NCI-H1092 treated with DMSO at 0.1 percent for 48 hours (cell line): ENCODE results near the gene ILDR1.

Experiments
- DNase-seq: peaks from one replicate; lab custom pipeline; 2025; lab: John Stamatoyannopoulos, UW

ILDR1 gene

DNA sequence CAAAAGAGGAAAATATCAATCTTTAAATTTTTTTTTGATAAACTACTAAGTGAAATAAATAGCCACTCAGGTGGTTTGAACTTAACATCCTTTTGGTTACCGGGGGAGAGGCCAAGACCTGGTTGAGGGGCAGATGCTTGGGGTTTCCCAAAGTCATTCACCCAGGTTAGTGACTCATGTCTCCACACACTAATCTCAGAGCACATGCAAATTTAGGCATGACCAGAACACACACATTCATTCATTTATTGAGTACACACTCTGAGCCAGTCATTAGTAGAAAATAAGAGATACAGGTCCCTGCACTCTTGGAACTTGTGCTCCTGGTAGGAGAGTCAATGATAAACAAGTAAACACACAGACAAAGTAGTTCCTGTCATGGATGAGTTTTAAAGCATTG, 7.3 kb downstream of the ILDR1 start:
- no peak for DNase-seq

DNA sequence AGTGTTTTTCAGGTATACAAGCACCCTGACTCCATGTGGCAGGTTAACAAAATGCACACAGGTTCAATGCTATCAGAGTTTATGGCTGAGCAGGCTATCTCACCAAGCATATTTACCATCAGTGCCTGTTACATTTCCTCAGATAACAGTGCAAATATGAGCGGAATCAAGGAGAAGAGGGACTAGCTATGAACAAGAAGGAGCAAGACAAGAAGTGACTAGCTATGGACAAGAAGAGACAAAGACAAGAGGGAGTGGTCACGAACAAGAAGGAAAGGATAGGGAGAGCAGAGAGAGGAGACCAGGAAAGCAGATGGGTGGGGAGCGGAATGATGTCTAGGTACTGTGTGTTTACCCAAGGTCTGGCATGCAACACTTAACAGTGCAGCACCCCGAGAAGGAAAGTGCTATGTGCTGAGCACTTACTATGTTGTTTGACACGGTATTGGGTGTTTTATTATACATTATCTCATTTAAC, 8.6 kb downstream of the ILDR1 start:
- no peak for DNase-seq

DNA sequence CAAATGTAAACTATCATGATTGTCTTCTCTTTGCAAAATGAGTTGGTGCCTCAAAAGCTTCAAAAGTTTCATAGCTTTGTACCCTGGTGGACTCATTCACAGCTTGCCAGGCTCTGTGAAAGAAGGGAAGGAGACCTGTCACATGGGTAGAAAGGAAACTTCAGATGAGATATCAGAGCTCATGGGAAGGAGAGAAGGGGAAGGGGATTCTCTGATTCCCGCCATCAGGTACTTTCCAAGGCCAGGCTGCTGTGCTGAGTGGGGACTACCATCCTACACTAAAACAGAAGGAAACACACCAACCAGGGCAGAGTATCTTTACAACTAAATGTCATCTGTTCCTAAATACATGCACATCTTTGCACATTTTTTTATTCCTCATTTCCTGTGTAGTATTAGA, 9.2 kb downstream of the ILDR1 start:
- no peak for DNase-seq

DNA sequence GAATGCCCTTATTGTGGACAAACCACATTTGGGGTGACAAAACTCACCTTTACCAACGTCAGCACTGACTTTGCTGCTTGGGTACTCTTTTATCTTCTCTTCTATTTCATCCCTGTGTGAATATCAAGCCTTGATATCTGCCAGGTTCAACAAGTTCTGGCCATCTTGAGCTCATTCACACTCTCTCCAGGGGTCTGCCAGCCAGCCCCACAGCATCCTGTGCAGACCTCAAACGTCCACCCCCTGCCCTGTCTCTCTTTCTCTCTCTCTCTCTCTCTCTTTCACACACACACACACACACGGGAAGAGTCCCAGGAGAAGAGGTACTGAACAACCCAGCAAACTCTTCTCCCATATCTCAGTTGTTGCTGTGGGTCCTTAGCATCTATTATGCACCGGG, 10.7 kb downstream of the ILDR1 start:
- DNase-seq = no peak

DNA sequence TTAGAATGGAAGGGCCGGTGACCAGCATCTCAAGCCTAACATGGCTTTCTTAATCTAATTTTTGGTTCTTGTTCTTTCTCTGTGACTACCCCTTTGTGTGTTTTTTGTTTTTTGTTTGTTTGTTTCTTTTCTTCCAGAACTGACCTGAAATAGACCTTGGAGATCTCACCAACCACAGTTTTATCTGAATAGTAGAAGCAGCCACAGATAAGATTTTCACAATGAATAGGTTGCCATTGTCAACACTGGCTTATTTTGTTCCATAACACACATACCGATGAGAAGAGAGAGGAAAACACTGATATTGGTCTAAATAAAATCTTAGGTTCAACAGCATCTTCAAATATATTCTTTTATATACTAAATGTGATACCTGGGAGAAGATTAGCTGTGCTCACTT, 11.5 kb downstream of the ILDR1 start:
- DNase-seq = no peak

DNA sequence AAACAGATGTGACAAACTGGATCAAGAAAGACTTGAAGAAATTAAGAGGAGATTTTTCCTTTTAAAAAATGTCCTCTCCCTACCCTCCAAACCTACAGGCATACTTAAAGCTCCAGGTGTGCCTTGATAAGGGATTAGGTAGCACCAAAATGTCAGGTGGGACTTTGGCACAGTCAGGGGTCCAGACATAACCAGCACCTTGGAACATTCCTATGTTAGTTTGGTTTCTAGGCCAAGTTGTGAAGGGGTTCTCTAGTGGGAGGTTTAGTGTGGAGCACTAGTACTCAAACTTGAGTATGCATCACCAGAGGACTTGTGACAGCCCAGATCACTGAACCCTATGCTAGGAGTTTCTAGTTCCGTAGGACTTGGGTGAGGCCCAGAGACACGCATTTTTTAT, 13.9 kb downstream of the ILDR1 start:
- DNase-seq = no peak

DNA sequence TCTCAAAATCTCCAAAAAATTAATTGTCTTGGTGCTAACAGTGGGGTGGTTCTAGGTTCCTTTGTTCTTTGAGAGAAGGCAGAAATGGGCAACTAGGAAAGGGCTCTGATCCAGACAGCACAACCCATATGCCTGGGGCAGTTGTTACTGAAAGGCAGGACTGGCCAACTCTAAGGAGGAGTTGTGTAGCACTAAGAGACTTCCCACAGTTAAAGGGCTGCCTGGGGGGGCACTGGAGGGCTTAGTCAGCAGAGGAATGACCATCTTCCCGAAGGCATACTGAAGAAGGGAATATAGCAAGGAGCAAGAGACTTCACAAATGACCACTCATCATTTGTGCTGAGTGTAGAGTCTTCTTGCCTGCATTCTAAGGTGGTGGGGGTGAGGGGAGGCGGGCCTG, 15.8 kb downstream of the ILDR1 start:
- no peak for DNase-seq

DNA sequence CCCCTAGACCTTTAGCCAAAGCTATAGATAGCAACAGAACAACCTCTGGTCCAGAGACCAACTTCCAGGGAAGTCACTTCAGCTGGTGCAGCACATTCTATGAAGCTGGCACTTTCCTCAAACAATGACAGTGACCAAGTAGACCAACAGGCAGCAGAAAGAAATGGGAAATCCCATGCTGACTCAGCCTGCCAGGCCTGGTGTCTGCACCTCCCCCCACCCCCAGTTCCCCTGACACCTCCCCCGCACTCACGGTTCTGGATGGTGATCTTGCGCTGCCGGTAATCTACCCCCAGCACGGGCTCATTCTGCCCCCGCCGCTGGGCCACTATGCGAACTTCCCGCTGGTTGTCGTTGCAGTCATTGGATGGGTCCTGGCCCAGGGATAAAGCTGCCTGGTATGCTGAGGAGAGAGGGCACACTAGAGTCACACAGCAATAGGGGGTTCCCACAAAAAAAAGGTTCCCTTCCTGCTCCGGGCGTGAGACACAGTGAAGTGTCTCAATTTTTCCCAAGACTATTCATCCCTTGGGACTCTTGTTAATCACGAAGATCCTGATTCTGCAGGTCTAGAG, 17.0 kb downstream of the ILDR1 start:
- DNase-seq = no peak

DNA sequence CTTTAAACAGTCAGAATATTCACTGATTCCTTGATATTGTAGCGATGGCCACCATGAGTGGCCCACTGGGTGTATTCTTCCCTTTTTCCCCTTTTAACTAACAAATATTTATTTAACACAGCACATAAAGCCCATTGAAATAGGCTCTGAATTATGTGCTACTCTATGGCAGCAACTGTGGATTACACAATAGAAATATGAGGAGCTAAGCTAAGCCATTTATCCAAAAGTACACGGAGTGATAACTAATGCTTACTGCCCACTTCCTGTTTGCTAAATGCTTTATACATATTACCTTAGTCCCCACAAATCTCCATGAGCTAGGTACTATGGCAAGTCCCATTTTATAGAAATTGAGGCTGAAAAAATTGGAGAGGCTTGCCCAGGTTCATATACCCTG, 17.9 kb downstream of the ILDR1 start:
- DNase-seq = peak; percentile 55

DNA sequence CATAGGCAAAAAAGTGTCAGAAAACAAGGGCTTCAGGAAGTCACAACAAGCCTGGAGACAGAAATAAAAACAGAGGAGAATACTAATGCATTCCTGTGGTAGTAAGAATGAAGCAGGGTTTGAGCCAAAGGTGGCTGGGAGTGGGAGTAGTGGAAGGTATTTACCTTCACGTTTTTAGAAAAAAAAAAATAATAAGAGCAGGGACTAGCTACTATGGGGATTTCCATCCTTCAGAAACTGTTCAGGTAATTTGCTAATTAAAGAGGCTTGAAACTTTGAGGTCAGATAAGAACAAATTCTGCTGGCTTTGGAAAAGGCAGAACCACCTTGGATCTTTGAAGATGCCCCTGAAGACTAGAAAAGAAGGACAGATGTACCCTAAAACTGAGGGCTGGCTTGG, 18.4 kb downstream of the ILDR1 start:
- DNase-seq = no peak

DNA sequence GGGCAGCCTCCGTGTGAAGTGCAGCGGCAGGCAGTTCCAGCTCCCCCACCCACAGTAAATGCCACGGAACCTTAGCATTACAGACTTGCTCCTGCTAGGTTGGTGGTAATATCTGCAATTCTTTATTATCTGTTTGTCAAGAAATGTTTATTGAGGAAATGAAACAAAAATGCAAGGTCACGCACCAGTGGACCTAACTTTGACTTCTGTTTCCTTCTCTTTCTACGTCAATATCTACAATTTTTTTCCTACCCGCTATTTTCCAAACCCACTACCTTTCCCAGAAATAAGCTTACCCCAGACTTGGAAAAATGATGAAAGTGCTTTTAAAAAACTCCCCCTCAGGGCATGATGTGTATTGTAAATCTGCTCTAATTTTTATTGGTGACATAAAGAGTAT, 18.9 kb downstream of the ILDR1 start:
- no peak for DNase-seq

DNA sequence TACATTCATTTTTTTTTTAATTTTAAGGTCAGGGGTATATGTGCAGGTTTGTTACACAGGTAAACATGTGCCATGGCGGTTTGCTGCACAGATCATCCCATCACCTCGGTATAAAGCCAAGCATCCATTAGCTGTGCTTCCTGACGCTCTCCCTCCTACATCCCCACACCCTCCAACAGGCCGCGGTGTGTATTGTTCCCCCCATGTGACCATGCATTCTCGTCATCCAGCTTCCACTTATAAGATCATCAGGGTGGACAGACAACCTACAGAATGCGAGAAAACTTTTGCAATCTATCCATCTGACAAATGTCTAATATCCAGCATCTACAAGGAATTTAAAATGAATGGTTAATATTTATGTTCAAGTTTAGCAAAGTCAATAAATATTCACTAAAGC, 19.4 kb downstream of the ILDR1 start:
- no peak for DNase-seq

DNA sequence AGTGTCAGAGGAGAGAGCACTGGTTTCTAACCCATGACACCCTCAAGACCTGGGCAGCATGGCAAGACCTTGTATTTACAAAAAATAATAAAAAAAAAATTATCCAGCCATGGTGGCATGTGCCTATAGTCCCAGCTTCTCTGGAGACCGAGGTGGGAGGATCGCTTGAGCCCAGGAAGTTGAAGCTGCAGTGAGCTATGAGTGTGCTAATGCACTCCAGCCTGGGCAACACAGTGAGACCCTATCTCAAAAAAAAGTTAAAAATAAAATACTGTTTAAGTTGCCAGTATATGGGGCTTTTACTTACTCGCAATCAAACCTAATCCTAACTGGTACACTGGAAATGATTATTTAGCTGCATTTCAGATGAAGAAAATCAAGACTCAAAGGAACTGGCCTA, 20.2 kb downstream of the ILDR1 start:
- no peak for DNase-seq

DNA sequence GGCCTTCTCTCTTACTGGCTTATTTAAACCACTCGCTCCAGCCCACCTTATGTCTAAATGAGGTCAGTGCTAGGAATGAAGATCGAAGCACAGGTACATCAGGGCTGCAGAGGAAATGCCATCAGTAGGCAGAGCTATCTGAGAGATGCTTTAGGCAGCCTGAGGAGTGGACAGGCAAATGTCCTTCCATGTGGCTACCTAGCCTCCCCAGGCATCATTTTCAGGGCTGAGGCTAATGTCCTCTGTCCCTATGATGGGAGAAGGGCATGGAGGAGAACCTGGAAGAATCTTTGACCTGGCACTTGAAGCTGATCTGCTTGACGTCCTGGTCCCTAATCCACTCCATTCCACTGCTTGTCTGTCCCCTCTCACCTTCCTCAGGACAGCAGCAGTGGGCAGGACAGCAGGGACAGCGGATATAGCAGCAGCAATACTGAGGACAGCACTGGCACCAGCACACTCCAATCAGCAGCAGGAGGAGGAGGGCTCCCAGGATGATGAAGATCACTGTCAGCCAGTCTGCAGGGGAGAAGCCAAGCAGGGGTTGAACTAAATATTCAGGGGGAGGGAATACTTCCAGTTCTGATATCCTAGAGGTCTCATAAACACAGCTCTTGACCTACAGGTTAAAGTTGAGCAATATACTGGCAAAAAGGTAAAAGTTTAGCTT, 21.0 kb downstream of the ILDR1 start:
- DNase-seq = no peak

DNA sequence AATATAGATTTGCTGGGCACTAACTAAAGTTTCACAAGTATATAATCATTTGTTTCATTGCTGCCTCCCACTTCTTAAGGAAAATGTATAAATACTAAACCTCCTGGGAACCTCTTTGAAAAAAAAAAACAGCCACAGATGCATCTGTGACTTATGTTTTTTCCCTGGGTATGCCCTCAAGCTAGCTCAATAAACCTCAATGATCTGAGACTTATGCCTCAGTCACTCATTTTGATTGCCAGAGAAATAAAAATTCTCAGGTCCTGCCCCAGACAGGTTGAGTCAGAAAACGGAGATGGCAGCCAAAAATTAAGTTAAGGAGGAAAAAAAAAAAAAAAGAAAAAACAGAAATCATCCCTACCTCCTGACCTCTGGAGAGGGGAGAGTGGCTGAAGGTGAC, 22.1 kb downstream of the ILDR1 start:
- DNase-seq = no peak

DNA sequence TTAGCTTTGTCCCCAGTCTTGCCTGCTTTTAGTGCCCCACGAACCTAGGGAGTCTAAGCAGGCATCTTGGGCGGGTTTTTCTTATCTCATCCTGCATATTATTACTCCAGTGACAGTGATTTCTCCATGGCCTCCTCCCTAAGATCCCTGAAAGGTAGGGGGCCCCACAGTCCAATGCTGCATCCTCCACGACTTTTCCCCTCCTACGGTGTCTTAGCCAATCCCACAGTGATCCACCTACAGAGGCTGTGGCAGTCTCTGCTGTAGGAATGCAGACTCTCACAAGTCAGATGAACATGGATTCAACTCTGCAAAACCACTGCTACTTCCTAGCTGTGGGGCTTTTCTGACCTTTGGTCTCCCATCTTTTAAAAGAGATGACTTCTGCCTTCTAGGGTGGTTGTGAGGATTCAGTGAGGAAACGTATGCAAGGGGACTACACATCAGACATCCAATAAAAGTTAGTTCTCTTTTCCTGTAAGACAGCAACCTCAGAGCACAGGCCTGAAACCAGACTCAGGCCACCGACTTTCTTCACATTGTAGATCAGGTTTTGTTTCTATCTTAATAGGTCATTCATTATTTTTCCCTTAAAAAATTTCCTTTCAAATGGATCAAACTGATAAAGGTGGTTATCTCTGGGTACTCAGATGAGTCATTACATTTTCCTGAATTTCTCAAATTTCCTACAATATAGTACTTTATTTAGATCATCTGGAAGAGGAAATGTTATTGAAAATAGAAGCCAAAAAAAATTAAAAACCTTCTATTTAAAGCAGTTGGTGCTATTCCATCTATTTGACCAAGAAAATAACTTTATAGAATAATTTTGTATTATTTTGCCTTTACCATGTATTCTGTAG, 23.2 kb downstream of the ILDR1 start:
- no peak for DNase-seq

DNA sequence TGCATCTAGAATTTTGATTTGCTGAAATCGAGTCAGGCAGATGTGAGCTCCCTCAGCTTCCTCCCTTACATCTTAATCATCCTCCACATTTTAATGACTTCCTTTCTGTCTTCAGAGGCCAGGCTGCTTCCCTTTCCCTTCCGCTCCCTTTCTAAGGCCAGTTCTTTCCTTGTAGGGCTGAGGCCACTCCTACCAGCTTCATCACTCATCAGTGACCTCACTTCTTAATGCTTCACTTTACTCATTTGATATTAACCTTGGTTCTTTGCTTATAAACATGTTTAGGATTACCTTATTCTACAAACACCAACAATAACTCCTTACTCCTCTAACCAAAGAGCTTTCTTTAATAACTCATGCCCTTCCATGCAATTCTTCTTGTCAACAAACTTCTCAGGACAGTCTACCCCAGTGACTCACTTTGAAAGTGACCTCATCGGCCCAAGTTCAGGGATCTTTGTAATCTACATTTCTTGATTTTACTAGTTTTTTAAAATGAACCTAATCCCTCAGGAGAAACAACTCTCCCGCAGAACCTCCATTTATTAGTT, 23.9 kb downstream of the ILDR1 start:
- no peak for DNase-seq

DNA sequence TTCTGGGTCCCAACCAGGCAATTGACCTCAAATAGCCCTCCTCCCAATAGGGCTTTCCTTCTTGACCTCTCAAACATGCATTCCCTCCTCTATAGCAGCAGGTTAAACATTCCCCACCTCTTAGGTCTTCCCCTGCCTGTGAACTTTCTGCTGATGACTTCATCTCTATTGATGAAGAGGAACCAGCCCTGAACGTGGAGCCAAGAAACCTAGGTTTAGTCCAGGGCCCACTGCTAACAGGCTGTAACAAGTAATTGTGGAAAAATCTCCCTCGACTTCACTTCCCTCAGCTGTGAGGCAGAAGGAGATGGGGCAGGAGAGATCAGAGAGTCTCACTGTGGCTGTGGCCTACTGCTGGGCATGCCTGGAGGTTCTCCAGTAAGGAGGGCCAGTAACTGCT, 24.7 kb downstream of the ILDR1 start:
- DNase-seq = no peak

DNA sequence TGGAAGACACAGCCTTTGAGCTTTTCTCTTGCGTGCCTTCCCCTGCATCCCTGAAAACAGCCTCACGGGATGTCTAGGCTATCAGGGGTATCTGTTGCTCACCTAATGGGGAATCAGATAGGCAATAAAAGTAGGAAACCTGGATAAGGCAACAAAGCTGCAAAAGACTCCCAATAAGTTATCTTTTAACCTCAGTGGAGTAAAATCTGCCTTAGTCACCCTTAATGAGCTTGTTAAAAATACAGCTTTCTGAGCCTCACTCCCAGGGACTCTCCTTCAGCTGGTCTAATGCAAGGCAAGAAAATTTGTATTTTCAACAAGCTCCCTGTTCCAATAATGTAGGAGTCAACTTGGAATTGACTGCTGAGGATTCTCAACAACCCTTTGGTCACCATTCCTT, 25.6 kb downstream of the ILDR1 start:
- DNase-seq = no peak

DNA sequence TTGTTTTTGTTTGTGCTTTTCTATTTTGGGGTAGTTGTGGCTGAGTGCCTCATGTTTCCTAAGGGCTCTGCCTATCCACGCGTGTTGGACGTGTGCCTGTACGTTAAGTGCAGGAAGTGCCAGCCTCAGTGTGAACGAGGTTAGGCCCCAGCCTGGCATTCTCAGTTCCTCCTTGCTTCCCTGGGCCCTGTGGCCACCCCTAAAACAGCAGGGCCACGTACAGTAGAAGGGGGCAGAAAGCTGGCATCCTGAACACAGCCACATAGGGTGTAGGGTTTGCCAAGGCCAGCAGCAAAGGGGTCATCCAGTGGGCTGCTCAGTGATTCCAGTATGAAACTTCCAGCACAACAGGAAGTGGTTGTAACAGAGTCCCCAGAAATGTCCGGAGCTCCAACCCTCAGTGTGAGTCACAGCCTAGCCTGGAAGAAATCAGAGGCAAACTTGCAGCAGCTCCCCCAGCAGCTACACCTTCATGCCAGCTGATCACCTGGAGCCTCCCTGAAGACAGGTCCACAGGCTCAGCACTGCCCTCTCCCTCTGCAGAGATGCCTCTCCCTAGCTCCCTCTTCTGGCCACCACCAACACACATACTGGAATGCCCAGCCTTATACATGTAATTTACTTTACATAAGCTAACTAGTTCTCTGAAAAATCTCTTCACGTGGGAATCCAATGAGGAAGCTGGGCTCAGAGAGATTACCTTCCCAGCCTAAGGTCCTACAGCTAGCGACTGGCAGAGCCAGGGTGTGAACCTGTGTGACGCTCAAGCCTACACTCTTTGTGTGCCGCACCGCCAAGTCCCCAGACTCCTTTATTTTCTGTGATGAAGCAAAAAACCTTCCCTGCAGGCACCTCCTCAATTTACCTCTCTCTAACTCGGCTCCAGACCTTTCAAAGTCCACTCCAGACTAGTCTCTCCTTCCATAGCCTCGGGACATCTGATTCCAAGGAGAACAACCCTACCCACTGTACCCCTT, 26.6 kb downstream of the ILDR1 start:
- peak; percentile 25 for DNase-seq

DNA sequence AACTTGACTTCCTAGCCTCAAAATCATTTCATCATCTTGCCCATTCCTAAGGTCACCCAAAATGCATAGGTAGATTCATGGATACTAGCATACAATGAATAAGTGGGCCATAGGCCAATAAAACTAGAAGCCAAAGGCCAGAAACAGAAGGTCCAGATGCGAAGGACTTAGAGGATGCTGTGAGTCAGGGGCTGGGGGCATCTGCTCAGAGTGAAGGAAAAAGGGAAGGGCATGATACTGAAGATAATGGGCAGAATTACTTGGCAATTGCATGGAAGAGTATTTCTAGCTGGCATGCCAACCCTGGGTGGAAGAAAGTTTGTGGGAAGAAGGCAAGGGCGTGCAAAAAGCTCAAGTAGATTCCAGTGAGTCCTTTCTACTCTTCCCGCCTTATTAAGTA, 27.5 kb downstream of the ILDR1 start:
- no peak for DNase-seq
